GM23338 (cell line): ENCODE data around the gene USP49. TPM values are rescaled to one million over a fixed set of nuclear protein-coding genes. Genes with fewer than 3 reads are reported as not detected.

ENCODE experiments used
- ATAC-seq: fragments of 200-7000 bp; cut with Tn5 transposase; 3 replicates; pipeline ENCODE4 v1.9.1; 2020
- DNase-seq: peaks from one replicate; pipeline ENCODE4 v3.0.0-alpha.2; 2015; ENCODE audit warnings: low spot score
- H2AFZ ChIP-seq: fragments of 200-600 bp; sonication (generic); 2 replicates; pipeline ENCODE4 v1.8.0; 2016; ENCODE audit warnings: antibody characterized with exemption, mild to moderate bottlenecking, moderate library complexity
- H3F3A ChIP-seq: fragments of 200-600 bp; sonication (generic); replicated peaks from 2 replicates; pipeline ENCODE4 v1.8.0; 2017; ENCODE audit warnings: antibody characterized with exemption, mixed run types, low read depth
- H3K27ac ChIP-seq: fragments of 200-600 bp; sonication (generic); 2 replicates; pipeline ENCODE4 v1.6.1; 2016; ENCODE audit warnings: low read depth
- H3K27me3 ChIP-seq: fragments of 200-600 bp; sonication (generic); 2 replicates; pipeline ENCODE4 v1.8.0; 2016; ENCODE audit warnings: mild to moderate bottlenecking, mixed run types, moderate library complexity; ENCODE audit not compliant: insufficient read depth
- H3K36me3 ChIP-seq: fragments of 200-600 bp; sonication (generic); 2 replicates; pipeline ENCODE4 v1.8.0; 2016; ENCODE audit warnings: mild to moderate bottlenecking; ENCODE audit not compliant: insufficient read depth
- H3K4me1 ChIP-seq: fragments of 200-600 bp; sonication (generic); 2 replicates; pipeline ENCODE4 v1.8.0; 2016; ENCODE audit warnings: mild to moderate bottlenecking, moderate library complexity; ENCODE audit not compliant: insufficient read depth
- H3K4me2 ChIP-seq: fragments of 200-600 bp; sonication (generic); 2 replicates; pipeline ENCODE4 v1.7.1; 2017; ENCODE audit warnings: mixed run types
- H3K4me3 ChIP-seq: fragments of 200-600 bp; sonication (generic); 2 replicates; pipeline ENCODE4 v1.6.1; 2016; ENCODE audit warnings: mixed run types
- H3K79me2 ChIP-seq: fragments of 200-600 bp; sonication (generic); replicated peaks from 2 replicates; pipeline ENCODE4 v1.8.0; 2017; ENCODE audit warnings: mild to moderate bottlenecking; ENCODE audit not compliant: insufficient read depth
- H3K9me2 ChIP-seq: fragments of 200-600 bp; sonication (generic); 2 replicates; pipeline ENCODE4 v1.8.0; 2017; ENCODE audit not compliant: insufficient read depth
- H4K20me1 ChIP-seq: fragments of 200-600 bp; sonication (generic); replicated peaks from 2 replicates; pipeline ENCODE4 v1.8.0; 2017; ENCODE audit warnings: mild to moderate bottlenecking; ENCODE audit not compliant: insufficient read depth
- H3K27ac Mint-ChIP-seq: 2 replicates; pipeline ENCODE4 v1.8.0; 2020; ENCODE audit warnings: inconsistent platforms, mild to moderate bottlenecking, moderate library complexity, mixed read lengths
- H3K27me3 Mint-ChIP-seq: 3 replicates; pipeline ENCODE4 v1.8.0; 2022; ENCODE audit warnings: low read depth, mild to moderate bottlenecking, moderate library complexity, mixed read lengths, inconsistent platforms; ENCODE audit not compliant: insufficient read depth, poor library complexity
- H3K36me3 Mint-ChIP-seq: 3 replicates; pipeline ENCODE4 v1.8.0; 2021; ENCODE audit warnings: low read depth, mild to moderate bottlenecking, inconsistent platforms, moderate library complexity, mixed read lengths
- H3K4me1 Mint-ChIP-seq: 3 replicates; pipeline ENCODE4 v1.8.0; 2020; ENCODE audit warnings: mild to moderate bottlenecking, inconsistent platforms, mixed read lengths
- H3K4me3 Mint-ChIP-seq: 3 replicates; pipeline ENCODE4 v1.8.0; 2021; ENCODE audit warnings: moderate library complexity, mild to moderate bottlenecking, inconsistent platforms, mixed read lengths
- H3K9me3 Mint-ChIP-seq: 3 replicates; pipeline ENCODE4 v1.8.0; 2020; ENCODE audit warnings: moderate library complexity, mild to moderate bottlenecking, inconsistent platforms, mixed read lengths
- CREB1 ChIP-seq: fragments of 250-450 bp; sonication (Bioruptor Pico); IDR thresholded peaks from 2 replicates; pipeline ENCODE4 v1.5.0; 2020; ENCODE audit warnings: low read depth, mild to moderate bottlenecking, moderate library complexity
- CTCF ChIP-seq, 2 experiments: fragments of 200-600 bp in 1 of 2; sonication (generic) in 1 of 2; conservative IDR thresholded peaks; 2 replicates each; pipeline versions ENCODE4 v1.5.1 to v1.6.1; 2016 to 2017; ENCODE audit warnings: antibody characterized with exemption in 2 of 2, low read depth in 2 of 2, mild to moderate bottlenecking in 2 of 2, moderate library complexity in 1 of 2
- ETS1 ChIP-seq: IDR thresholded peaks from 2 replicates; pipeline ENCODE4 v1.6.1; 2016; ENCODE audit warnings: antibody characterized with exemption
- EZH2 ChIP-seq: fragments of 200-600 bp; sonication (generic); IDR thresholded peaks from one replicate; pipeline ENCODE4 v1.8.0; 2017; ENCODE audit warnings: antibody characterized with exemption, mild to moderate bottlenecking, low read depth; ENCODE audit not compliant: unreplicated experiment
- EZH2phosphoT487 ChIP-seq: fragments of 200-600 bp; sonication (generic); IDR thresholded peaks from one replicate; pipeline ENCODE4 v1.8.1; 2018; ENCODE audit warnings: antibody characterized with exemption; ENCODE audit not compliant: unreplicated experiment
- JUNB ChIP-seq: IDR thresholded peaks from one replicate; pipeline ENCODE4 v1.6.1; 2016; ENCODE audit warnings: antibody characterized with exemption; ENCODE audit not compliant: unreplicated experiment
- NANOG ChIP-seq: IDR thresholded peaks from 2 replicates; pipeline ENCODE4 v1.6.1; 2016; ENCODE audit warnings: antibody characterized with exemption, borderline replicate concordance
- POLR2AphosphoS5 ChIP-seq: IDR thresholded peaks from 2 replicates; pipeline ENCODE4 v1.6.1; 2016; ENCODE audit warnings: antibody characterized with exemption, low read depth
- REST ChIP-seq: IDR thresholded peaks from one replicate; pipeline ENCODE4 v1.6.1; 2018; ENCODE audit warnings: antibody characterized with exemption; ENCODE audit not compliant: unreplicated experiment
- STAT1 ChIP-seq: IDR thresholded peaks from one replicate; pipeline ENCODE4 v1.6.1; 2016; ENCODE audit warnings: antibody characterized with exemption; ENCODE audit not compliant: unreplicated experiment
- ZNF331 ChIP-seq: fragments of 250-450 bp; sonication (Bioruptor Pico); IDR thresholded peaks from 2 replicates; pipeline ENCODE4 v1.5.0; 2020; ENCODE audit warnings: low read depth, mild to moderate bottlenecking, moderate library complexity
- polyA plus RNA-seq: library from polyadenylated mRNA; unstranded; fragments of >200 nt; fragmentation: Nextera tagmentation; extraction: Ambion mirVana; gene quantifications from 2 replicates; pipeline ENCODE4 v1.2.1, GENCODE V29; 2016
- total RNA-seq: library from RNA; depleted of rRNA; stranded (reverse); fragments of >200 nt; shearing (Covaris generic); gene quantifications from 2 replicates; pipeline ENCODE4 v1.2.3, GENCODE V29; 2014

The USP49 gene
- total and polyA plus RNA-seq, 2 experiments from 2014 or later: 5.9 to 21.5 TPM

- TF ChIP-seq CTCF (conservative IDR thresholded peaks at IDR 0.05; ENCODE audit: low read depth in 2 of 2): no peak
Measured at GRCh38 chr6:41759905-41760579, 135.1 kb downstream of the USP49 start (continued).

- no peak for DNase-seq
- Histone ChIP-seq H3K79me2 (no peaks in the 10 kb centered on the region), H3K4me1 (no peaks in the 10 kb centered on the region), H4K20me1 (no peaks in the 10 kb centered on the region), H2AFZ (no peak overlapping the region), H3K4me2 (no peak overlapping the region), H3K36me3 (no peaks in the 10 kb centered on the region), H3K27me3 (no peaks in the 10 kb centered on the region), H3K4me3 (no peak overlapping the region), H3K27ac (no peak overlapping the region), H3F3A (no peaks in the 10 kb centered on the region), H3K9me2 (no peaks in the 10 kb centered on the region)
- H3K4me3 Mint-ChIP-seq: no peak overlapping the region
- ATAC-seq: no peak
- H3K27ac Mint-ChIP-seq: no peak overlapping the region
- TF ChIP-seq ETS1 (no peak), ZNF331 (no peak), STAT1 (no peak)
- H3K27me3 Mint-ChIP-seq: peaks cover 21% of the 10 kb centered on the region
- H3K4me1 Mint-ChIP-seq: peaks cover 7% of the 10 kb centered on the region
- no peaks in the 10 kb centered on the region for H3K9me3 Mint-ChIP-seq
- H3K36me3 Mint-ChIP-seq: no peaks in the 10 kb centered on the region
Measured at GRCh38 chr6:41759106-41759904, 135.9 kb downstream of the USP49 start.

GRCh38 chr6:41758641-41759035, 136.5 kb downstream of the USP49 start:
- Mint-ChIP-seq H3K27me3 (peaks cover 16% of the 10 kb centered on the region), H3K27ac (no peak overlapping the region), H3K4me1 (peaks cover 7% of the 10 kb centered on the region), H3K36me3 (no peaks in the 10 kb centered on the region), H3K4me3 (no peak overlapping the region), H3K9me3 (no peaks in the 10 kb centered on the region)
- no peaks in the 10 kb centered on the region for H3F3A ChIP-seq
- no peak overlapping the region for H3K4me3 ChIP-seq
- H2AFZ ChIP-seq: no peak overlapping the region
- H3K27ac ChIP-seq: no peak overlapping the region
- H4K20me1 ChIP-seq: no peaks in the 10 kb centered on the region
- H3K79me2 ChIP-seq: no peaks in the 10 kb centered on the region
- H3K36me3 ChIP-seq: no peaks in the 10 kb centered on the region
- DNase-seq (no peak), ATAC-seq (no peak)
- no peak overlapping the region for H3K4me2 ChIP-seq
- no peaks in the 10 kb centered on the region for H3K27me3 ChIP-seq
- H3K9me2 ChIP-seq: no peaks in the 10 kb centered on the region
- no peaks in the 10 kb centered on the region for H3K4me1 ChIP-seq
- no peak for TF ChIP-seq NANOG
- TF ChIP-seq CREB1 (CRISPR knock-in tag): no peak
- no peak for TF ChIP-seq REST
- no peak for TF ChIP-seq EZH2
- no peak for TF ChIP-seq ETS1
- no peak for TF ChIP-seq POLR2AphosphoS5
- TF ChIP-seq STAT1: no peak
- no peak for TF ChIP-seq ZNF331
- TF ChIP-seq JUNB: no peak
- TF ChIP-seq EZH2phosphoT487: no peak
- no peak for TF ChIP-seq CTCF (conservative IDR thresholded peaks at IDR 0.05; ENCODE audit: low read depth in 2 of 2)
